Endodermal cell (in vitro differentiated cells): ENCODE measurements around the gene SGO2. TPM values are rescaled to one million over a fixed set of nuclear protein-coding genes. Genes with fewer than 3 reads are reported as not detected.
"Not testable (repeated sequence)": the region's sequence is repeated elsewhere in the genome, so short reads cannot be mapped to it uniquely, and the experiment has no call there.

Source experiments
- DNase-seq: peaks from one replicate; pipeline ENCODE4 v3.0.0-alpha.2; 2017
- H3K27ac ChIP-seq: 2 replicates; pipeline ENCODE4 v1.5.1; 2013; ENCODE audit warnings: mild to moderate bottlenecking, low read depth, low read length, moderate library complexity
- H3K27me3 ChIP-seq: 2 replicates; pipeline ENCODE4 v1.6.1; 2013; ENCODE audit warnings: mild to moderate bottlenecking, low read length, moderate library complexity; ENCODE audit not compliant: insufficient read depth, control insufficient read depth, poor library complexity, severe bottlenecking
- H3K36me3 ChIP-seq: 2 replicates; pipeline ENCODE4 v1.7.0; 2013; ENCODE audit warnings: mild to moderate bottlenecking, low read length, moderate library complexity; ENCODE audit not compliant: control insufficient read depth, insufficient read depth
- H3K4me1 ChIP-seq: one replicate; pipeline ENCODE4 v1.7.0; 2013; ENCODE audit warnings: low read length; ENCODE audit not compliant: control insufficient read depth, insufficient read depth
- H3K4me3 ChIP-seq: 2 replicates; pipeline ENCODE4 v1.5.1; 2013; ENCODE audit warnings: mild to moderate bottlenecking, low read length, moderate library complexity
- H3K9ac ChIP-seq: 2 replicates; pipeline ENCODE4 v1.6.1; 2013; ENCODE audit warnings: mild to moderate bottlenecking, low read length, moderate library complexity; ENCODE audit not compliant: poor library complexity, severe bottlenecking; ENCODE audit errors: extremely low read depth
- H3K9me3 ChIP-seq: 2 replicates; pipeline ENCODE4 v1.6.1; 2013; ENCODE audit warnings: mild to moderate bottlenecking, low read length, moderate library complexity; ENCODE audit not compliant: control insufficient read depth
- H3K27ac Mint-ChIP-seq: 2 replicates; pipeline ENCODE4 v1.8.0; 2020; ENCODE audit warnings: mixed read lengths
- H3K27me3 Mint-ChIP-seq: 2 replicates; pipeline ENCODE4 v1.8.0; 2021; ENCODE audit warnings: mild to moderate bottlenecking, mixed read lengths; ENCODE audit not compliant: insufficient read depth
- H3K36me3 Mint-ChIP-seq: 2 replicates; pipeline ENCODE4 v1.8.0; 2020; ENCODE audit warnings: low read depth, mixed read lengths
- H3K4me1 Mint-ChIP-seq: 2 replicates; pipeline ENCODE4 v1.8.0; 2020; ENCODE audit warnings: mixed read lengths
- H3K4me3 Mint-ChIP-seq: 2 replicates; pipeline ENCODE4 v1.8.0; 2020; ENCODE audit warnings: mild to moderate bottlenecking, moderate library complexity, mixed read lengths
- H3K9me3 Mint-ChIP-seq: 2 replicates; pipeline ENCODE4 v1.8.0; 2020; ENCODE audit warnings: mild to moderate bottlenecking, mixed read lengths
- CTCF ChIP-seq: fragments of 200-600 bp; sonication (generic); conservative IDR thresholded peaks from 2 replicates; pipeline ENCODE4 v1.5.0; 2021; ENCODE audit warnings: antibody characterized with exemption, mild to moderate bottlenecking
- WGBS, 2 experiments: methylation state at CpG; one replicate each; pipeline versions ENCODE4 v1.1.5 to v1.1.7; 2013; ENCODE audit warnings: missing lambda C conversion rate in 2 of 2, mixed read lengths in 1 of 2; ENCODE audit not compliant: insufficient coverage in 1 of 2, insufficient read length in 1 of 2; 5-methylcytosine and 5-hydroxymethylcytosine counted together
- total RNA-seq, 2 donors: library from RNA; stranded (reverse); fragmentation: NEBNext Ultra II Directional in 1 of 2; extraction: Animal tissue kit (Norgen Biotek cat#: 25700) in 1 of 2; gene quantifications; 2 replicates in 1 of 2; 3 replicates in 1 of 2; pipeline ENCODE4 v1.2.1, GENCODE V29; 2021

The SGO2 gene
- total RNA-seq, 2 donors from 2014 or later: 20.0 to 37.8 TPM

- TF ChIP-seq CTCF: no peak
- Histone ChIP-seq H3K27ac (no peak overlapping the region), H3K27me3 (no peaks in the 10 kb centered on the region), H3K36me3 (no peaks in the 10 kb centered on the region), H3K9ac (no peak overlapping the region), H3K4me1 (peaks cover 20% of the 10 kb centered on the region), H3K4me3 (no peak overlapping the region), H3K9me3 (no peaks in the 10 kb centered on the region)
- 85 to 88% methylated on average over 4 of the region's 4 CpGs for WGBS, 2 experiments
- Mint-ChIP-seq H3K27me3 (peaks cover 15% of the 10 kb centered on the region), H3K36me3 (no peaks in the 10 kb centered on the region), H3K9me3 (no peaks in the 10 kb centered on the region), H3K27ac (no peak overlapping the region), H3K4me3 (no peak overlapping the region), H3K4me1 (peaks cover 31% of the 10 kb centered on the region)
- no peak for DNase-seq
Observed at GRCh38 chr2:200627110-200627770, 101.2 kb downstream of the SGO2 start.

- H3K27ac Mint-ChIP-seq, H3K36me3 Mint-ChIP-seq, H3K36me3 ChIP-seq, H3K9me3 Mint-ChIP-seq, H3K9ac ChIP-seq, DNase-seq, H3K27ac ChIP-seq, H3K4me3 ChIP-seq, H3K4me3 Mint-ChIP-seq, H3K9me3 ChIP-seq, H3K27me3 ChIP-seq: not testable (repeated sequence)
- Mint-ChIP-seq H3K4me1 (peaks cover 31% of the 10 kb centered on the region), H3K27me3 (peaks cover 21% of the 10 kb centered on the region)
- H3K4me1 ChIP-seq: peaks cover 20% of the 10 kb centered on the region
- 89 to 90% methylated on average over 2 to 4 of the region's 4 CpGs for WGBS, 2 experiments
Observed at GRCh38 chr2:200628461-200628860, 102.5 kb downstream of the SGO2 start.

- no peak for TF ChIP-seq CTCF
Observed at GRCh38 chr2:200631287-200631686, 105.3 kb downstream of the SGO2 start.

More at GRCh38 chr2:200631287-200631686, 105.3 kb downstream of the SGO2 start:
- Mint-ChIP-seq H3K9me3 (peaks cover 7% of the 10 kb centered on the region), H3K4me3 (no peak overlapping the region), H3K27me3 (peaks cover 19% of the 10 kb centered on the region), H3K4me1 (peaks cover 39% of the 10 kb centered on the region), H3K27ac (no peak overlapping the region), H3K36me3 (no peaks in the 10 kb centered on the region)
- no peak for DNase-seq
- H3K36me3 ChIP-seq: no peaks in the 10 kb centered on the region
- H3K4me3 ChIP-seq: no peak overlapping the region
- no peak overlapping the region for H3K27ac ChIP-seq
- peaks cover 16% of the 10 kb centered on the region for H3K4me1 ChIP-seq
- 86% methylated on average over 1 of the region's 1 CpG; no CpG with 5 or more reads in 1 of the 2 experiments for WGBS, 2 experiments
- no peaks in the 10 kb centered on the region for H3K27me3 ChIP-seq
- peaks cover 9% of the 10 kb centered on the region for H3K9me3 ChIP-seq
- H3K9ac ChIP-seq: no peak overlapping the region

Other genes with a start within 250 kb of the SGO2 start
- gene SPATS2L, start 219.5 kb upstream of the SGO2 start, total RNA-seq: 10 to 100 TPM; 40.3 to 89.9 TPM
- 10 to 100 TPM in 1 of 2 donors, 1 to 10 TPM in 1; 6.8 to 12.2 TPM for gene KCTD18, start 16.1 kb upstream of the SGO2 start, total RNA-seq
- 10 to 100 TPM in 1 of 2 donors, 1 to 10 TPM in 1; 8.8 to 15.5 TPM for gene AOX1, start 59.8 kb downstream of the SGO2 start, total RNA-seq